GM23338 (cell line): ENCODE measurements around the gene C1RL. TPM values are rescaled to one million over a fixed set of nuclear protein-coding genes. Genes with fewer than 3 reads are reported as not detected.

Experiments used
- ATAC-seq: fragments of 200-7000 bp; cut with Tn5 transposase; 3 replicates; pipeline ENCODE4 v1.9.1; 2020
- DNase-seq: peaks from one replicate; pipeline ENCODE4 v3.0.0-alpha.2; 2015; ENCODE audit warnings: low spot score
- H2AFZ ChIP-seq: fragments of 200-600 bp; sonication (generic); 2 replicates; pipeline ENCODE4 v1.8.0; 2016; ENCODE audit warnings: antibody characterized with exemption, mild to moderate bottlenecking, moderate library complexity
- H3F3A ChIP-seq: fragments of 200-600 bp; sonication (generic); replicated peaks from 2 replicates; pipeline ENCODE4 v1.8.0; 2017; ENCODE audit warnings: antibody characterized with exemption, mixed run types, low read depth
- H3K27ac ChIP-seq: fragments of 200-600 bp; sonication (generic); 2 replicates; pipeline ENCODE4 v1.6.1; 2016; ENCODE audit warnings: low read depth
- H3K27me3 ChIP-seq: fragments of 200-600 bp; sonication (generic); 2 replicates; pipeline ENCODE4 v1.8.0; 2016; ENCODE audit warnings: mild to moderate bottlenecking, mixed run types, moderate library complexity; ENCODE audit not compliant: insufficient read depth
- H3K36me3 ChIP-seq: fragments of 200-600 bp; sonication (generic); 2 replicates; pipeline ENCODE4 v1.8.0; 2016; ENCODE audit warnings: mild to moderate bottlenecking; ENCODE audit not compliant: insufficient read depth
- H3K4me1 ChIP-seq: fragments of 200-600 bp; sonication (generic); 2 replicates; pipeline ENCODE4 v1.8.0; 2016; ENCODE audit warnings: mild to moderate bottlenecking, moderate library complexity; ENCODE audit not compliant: insufficient read depth
- H3K4me2 ChIP-seq: fragments of 200-600 bp; sonication (generic); 2 replicates; pipeline ENCODE4 v1.7.1; 2017; ENCODE audit warnings: mixed run types
- H3K4me3 ChIP-seq: fragments of 200-600 bp; sonication (generic); 2 replicates; pipeline ENCODE4 v1.6.1; 2016; ENCODE audit warnings: mixed run types
- H3K79me2 ChIP-seq: fragments of 200-600 bp; sonication (generic); replicated peaks from 2 replicates; pipeline ENCODE4 v1.8.0; 2017; ENCODE audit warnings: mild to moderate bottlenecking; ENCODE audit not compliant: insufficient read depth
- H3K9me2 ChIP-seq: fragments of 200-600 bp; sonication (generic); 2 replicates; pipeline ENCODE4 v1.8.0; 2017; ENCODE audit not compliant: insufficient read depth
- H4K20me1 ChIP-seq: fragments of 200-600 bp; sonication (generic); replicated peaks from 2 replicates; pipeline ENCODE4 v1.8.0; 2017; ENCODE audit warnings: mild to moderate bottlenecking; ENCODE audit not compliant: insufficient read depth
- H3K27ac Mint-ChIP-seq: 2 replicates; pipeline ENCODE4 v1.8.0; 2020; ENCODE audit warnings: inconsistent platforms, mild to moderate bottlenecking, moderate library complexity, mixed read lengths
- H3K27me3 Mint-ChIP-seq: 3 replicates; pipeline ENCODE4 v1.8.0; 2022; ENCODE audit warnings: low read depth, mild to moderate bottlenecking, moderate library complexity, mixed read lengths, inconsistent platforms; ENCODE audit not compliant: insufficient read depth, poor library complexity
- H3K36me3 Mint-ChIP-seq: 3 replicates; pipeline ENCODE4 v1.8.0; 2021; ENCODE audit warnings: low read depth, mild to moderate bottlenecking, inconsistent platforms, moderate library complexity, mixed read lengths
- H3K4me1 Mint-ChIP-seq: 3 replicates; pipeline ENCODE4 v1.8.0; 2020; ENCODE audit warnings: mild to moderate bottlenecking, inconsistent platforms, mixed read lengths
- H3K4me3 Mint-ChIP-seq: 3 replicates; pipeline ENCODE4 v1.8.0; 2021; ENCODE audit warnings: moderate library complexity, mild to moderate bottlenecking, inconsistent platforms, mixed read lengths
- H3K9me3 Mint-ChIP-seq: 3 replicates; pipeline ENCODE4 v1.8.0; 2020; ENCODE audit warnings: moderate library complexity, mild to moderate bottlenecking, inconsistent platforms, mixed read lengths
- CREB1 ChIP-seq: fragments of 250-450 bp; sonication (Bioruptor Pico); IDR thresholded peaks from 2 replicates; pipeline ENCODE4 v1.5.0; 2020; ENCODE audit warnings: low read depth, mild to moderate bottlenecking, moderate library complexity
- CTCF ChIP-seq, 2 experiments: fragments of 200-600 bp in 1 of 2; sonication (generic) in 1 of 2; conservative IDR thresholded peaks; 2 replicates each; pipeline versions ENCODE4 v1.5.1 to v1.6.1; 2016 to 2017; ENCODE audit warnings: antibody characterized with exemption in 2 of 2, low read depth in 2 of 2, mild to moderate bottlenecking in 2 of 2, moderate library complexity in 1 of 2
- ETS1 ChIP-seq: IDR thresholded peaks from 2 replicates; pipeline ENCODE4 v1.6.1; 2016; ENCODE audit warnings: antibody characterized with exemption
- EZH2 ChIP-seq: fragments of 200-600 bp; sonication (generic); IDR thresholded peaks from one replicate; pipeline ENCODE4 v1.8.0; 2017; ENCODE audit warnings: antibody characterized with exemption, mild to moderate bottlenecking, low read depth; ENCODE audit not compliant: unreplicated experiment
- EZH2phosphoT487 ChIP-seq: fragments of 200-600 bp; sonication (generic); IDR thresholded peaks from one replicate; pipeline ENCODE4 v1.8.1; 2018; ENCODE audit warnings: antibody characterized with exemption; ENCODE audit not compliant: unreplicated experiment
- JUNB ChIP-seq: IDR thresholded peaks from one replicate; pipeline ENCODE4 v1.6.1; 2016; ENCODE audit warnings: antibody characterized with exemption; ENCODE audit not compliant: unreplicated experiment
- NANOG ChIP-seq: IDR thresholded peaks from 2 replicates; pipeline ENCODE4 v1.6.1; 2016; ENCODE audit warnings: antibody characterized with exemption, borderline replicate concordance
- POLR2AphosphoS5 ChIP-seq: IDR thresholded peaks from 2 replicates; pipeline ENCODE4 v1.6.1; 2016; ENCODE audit warnings: antibody characterized with exemption, low read depth
- REST ChIP-seq: IDR thresholded peaks from one replicate; pipeline ENCODE4 v1.6.1; 2018; ENCODE audit warnings: antibody characterized with exemption; ENCODE audit not compliant: unreplicated experiment
- STAT1 ChIP-seq: IDR thresholded peaks from one replicate; pipeline ENCODE4 v1.6.1; 2016; ENCODE audit warnings: antibody characterized with exemption; ENCODE audit not compliant: unreplicated experiment
- ZNF114 ChIP-seq: fragments of 250-450 bp; sonication (Bioruptor Pico); IDR thresholded peaks from 2 replicates; pipeline ENCODE4 v1.5.0; 2020; ENCODE audit warnings: mild to moderate bottlenecking, moderate library complexity
- ZNF331 ChIP-seq: fragments of 250-450 bp; sonication (Bioruptor Pico); IDR thresholded peaks from 2 replicates; pipeline ENCODE4 v1.5.0; 2020; ENCODE audit warnings: low read depth, mild to moderate bottlenecking, moderate library complexity
- ZNF462 ChIP-seq: fragments of 250-450 bp; sonication (Bioruptor Pico); IDR thresholded peaks from 2 replicates; pipeline ENCODE4 v1.5.0; 2020; ENCODE audit warnings: mild to moderate bottlenecking, moderate library complexity
- polyA plus RNA-seq: library from polyadenylated mRNA; unstranded; fragments of >200 nt; fragmentation: Nextera tagmentation; extraction: Ambion mirVana; gene quantifications from 2 replicates; pipeline ENCODE4 v1.2.1, GENCODE V29; 2016
- total RNA-seq: library from RNA; depleted of rRNA; stranded (reverse); fragments of >200 nt; shearing (Covaris generic); gene quantifications from 2 replicates; pipeline ENCODE4 v1.2.3, GENCODE V29; 2014

C1RL gene
- total and polyA plus RNA-seq, 2 experiments from 2014 or later, result 7.3 to 8.8 TPM

- no peaks in the 10 kb centered on the region for H3K9me3 Mint-ChIP-seq
- Histone ChIP-seq H3F3A (no peaks in the 10 kb centered on the region), H3K4me3 (no peak overlapping the region), H3K36me3 (no peaks in the 10 kb centered on the region), H3K4me1 (no peaks in the 10 kb centered on the region), H4K20me1 (no peaks in the 10 kb centered on the region), H2AFZ (no peak overlapping the region), H3K27me3 (no peaks in the 10 kb centered on the region), H3K4me2 (no peak overlapping the region), H3K79me2 (no peaks in the 10 kb centered on the region), H3K27ac (no peak overlapping the region), H3K9me2 (no peaks in the 10 kb centered on the region)
- no peak for TF ChIP-seq CREB1
- TF ChIP-seq EZH2, result no peak
- TF ChIP-seq ZNF462 (CRISPR knock-in tag), result no peak
- no peak for TF ChIP-seq POLR2AphosphoS5
- no peak for TF ChIP-seq ZNF114 (CRISPR knock-in tag)
- TF ChIP-seq EZH2phosphoT487, result no peak
- no peak for TF ChIP-seq REST
- TF ChIP-seq NANOG, result no peak
- no peak for TF ChIP-seq STAT1
- no peak for TF ChIP-seq ZNF331 (CRISPR knock-in tag)
- no peak for TF ChIP-seq ETS1
- TF ChIP-seq CTCF (conservative IDR thresholded peaks at IDR 0.05; ENCODE audit: low read depth in 2 of 2), result no peak
- no peak for TF ChIP-seq JUNB
- DNase-seq (no peak), ATAC-seq (no peak)
- H3K4me1 Mint-ChIP-seq, result peaks cover 17% of the 10 kb centered on the region
- no peaks in the 10 kb centered on the region; the same call in 2 of the 3 replicates for H3K36me3 Mint-ChIP-seq
- peaks cover 3% of the 10 kb centered on the region for H3K27me3 Mint-ChIP-seq
- no peak overlapping the region for H3K4me3 Mint-ChIP-seq
- no peak overlapping the region; the same call in 1 of the 2 replicates for H3K27ac Mint-ChIP-seq
Measured at GRCh38 chr12:7122811-7123769, 14.1 kb upstream of the C1RL start.
